NCI-H345 treated with DMSO at 0.1 percent for 48 hours (cell line): ENCODE measurements around the gene GPS2.
A peak's percentile ranks its signal among the peaks of the same experiment; 100 is the strongest.

Experiments used
- DNase-seq: peaks from one replicate; lab custom pipeline; 2025; ENCODE audit not compliant: unreplicated experiment; lab: John Stamatoyannopoulos, UW

GPS2 gene

GRCh38 chr17:7293816-7294613 is 21.1 kb downstream of the GPS2 start:
- DNase-seq = no peak

GRCh38 chr17:7293159-7293558 is 22.0 kb downstream of the GPS2 start:
- no peak for DNase-seq

DNA sequence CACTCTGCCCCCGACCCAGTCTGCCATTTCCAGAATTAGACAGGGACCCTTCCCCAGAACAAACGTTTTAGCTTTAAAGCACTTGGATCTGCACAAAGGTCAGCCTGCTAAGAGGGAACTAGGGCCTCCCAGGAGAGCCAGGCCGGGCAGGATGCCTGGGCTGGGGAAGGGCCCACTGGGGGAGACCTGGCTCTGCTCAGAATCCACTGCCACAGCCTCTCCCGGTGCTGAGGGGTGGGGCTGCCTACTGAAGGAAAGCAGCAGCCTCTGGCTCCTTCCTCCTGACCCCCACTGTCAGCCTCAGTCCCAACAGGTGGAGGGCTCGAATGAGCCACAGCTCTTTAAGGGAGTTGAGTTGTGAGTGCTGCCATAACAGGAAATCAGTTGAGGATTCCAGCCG is 22.4 kb downstream of the GPS2 start:
- DNase-seq = no peak

- DNase-seq = no peak
These were observed 23.0 kb downstream of the GPS2 start for GRCh38 chr17:7292194-7292593.

DNA sequence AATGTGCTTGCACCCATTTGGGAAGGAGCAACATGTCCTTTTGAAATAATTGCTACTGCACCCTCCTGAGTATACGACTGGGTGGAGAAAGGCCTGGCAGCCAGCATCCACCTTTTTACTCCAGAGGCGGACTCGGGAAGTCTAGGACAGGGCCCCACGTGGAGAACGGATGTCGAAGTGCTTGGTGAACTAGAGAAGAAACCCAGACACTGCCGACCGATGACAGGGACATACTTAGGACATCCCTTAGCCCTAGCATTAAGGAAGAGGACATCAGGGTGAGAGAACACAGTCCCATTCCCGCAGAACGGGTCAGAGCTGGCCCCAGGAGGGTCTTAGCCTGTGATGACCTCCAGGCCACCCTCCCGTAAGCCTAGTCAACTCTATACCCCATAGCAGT is 24.5 kb downstream of the GPS2 start:
- DNase-seq = no peak

DNA sequence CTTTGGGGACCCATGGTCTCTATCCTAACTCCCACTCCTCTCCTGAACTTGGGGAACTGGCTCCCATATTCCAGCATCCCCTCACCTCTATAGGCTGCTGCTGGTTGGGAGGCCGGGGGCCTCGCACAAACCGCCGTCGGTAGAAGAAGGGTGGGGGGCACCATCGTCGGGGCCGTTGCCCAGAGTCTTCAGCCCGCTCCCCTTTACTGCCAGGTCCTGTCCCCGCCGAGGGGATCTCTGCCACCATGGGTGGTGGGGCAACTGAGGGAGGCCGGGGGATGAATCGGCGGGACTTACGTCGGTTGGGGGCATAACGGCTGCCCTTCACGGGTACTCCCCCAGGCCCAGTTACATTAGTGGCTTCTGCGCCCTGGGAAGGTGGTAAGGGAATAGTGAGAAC is 25.0 kb downstream of the GPS2 start:
- DNase-seq = no peak

DNA sequence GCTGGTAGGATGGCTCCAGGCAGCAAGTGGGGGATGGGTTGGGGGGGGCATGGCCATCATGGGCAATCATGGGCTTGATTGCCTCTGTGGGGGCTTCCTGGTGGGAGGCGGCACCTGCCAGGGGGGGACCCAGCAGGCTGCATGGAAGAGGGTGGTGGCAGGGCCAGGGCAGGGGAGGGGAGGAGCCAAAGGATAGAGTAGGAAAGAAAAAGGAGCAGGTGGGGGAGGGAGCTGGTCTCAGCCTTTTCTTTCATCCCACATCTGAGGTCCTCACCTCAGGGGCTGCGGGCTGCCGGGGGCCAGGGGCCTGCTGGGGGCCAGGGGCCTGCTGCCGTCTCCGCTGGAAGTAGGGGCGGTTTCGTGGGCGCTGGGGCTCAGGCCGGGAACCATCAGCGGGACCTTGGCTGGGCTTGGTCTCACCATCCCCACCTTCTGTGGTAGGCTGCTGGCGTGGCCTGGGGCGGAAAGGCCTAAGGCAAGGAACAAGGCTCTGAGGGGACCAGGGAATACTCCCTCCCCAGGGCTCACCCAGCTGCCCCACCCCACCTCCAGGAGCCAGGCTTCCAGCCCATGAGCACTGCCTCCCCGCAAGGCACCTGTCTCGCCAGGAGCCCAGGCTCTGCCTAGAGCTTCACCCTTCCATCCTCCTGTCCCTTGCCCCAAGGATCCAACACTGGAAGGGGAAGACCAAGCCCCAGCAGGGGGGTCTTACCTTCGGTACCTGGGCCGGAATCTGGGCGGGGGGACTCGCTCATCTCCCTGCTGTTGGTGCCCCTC is 25.7 kb downstream of the GPS2 start:
- no peak for DNase-seq

DNA sequence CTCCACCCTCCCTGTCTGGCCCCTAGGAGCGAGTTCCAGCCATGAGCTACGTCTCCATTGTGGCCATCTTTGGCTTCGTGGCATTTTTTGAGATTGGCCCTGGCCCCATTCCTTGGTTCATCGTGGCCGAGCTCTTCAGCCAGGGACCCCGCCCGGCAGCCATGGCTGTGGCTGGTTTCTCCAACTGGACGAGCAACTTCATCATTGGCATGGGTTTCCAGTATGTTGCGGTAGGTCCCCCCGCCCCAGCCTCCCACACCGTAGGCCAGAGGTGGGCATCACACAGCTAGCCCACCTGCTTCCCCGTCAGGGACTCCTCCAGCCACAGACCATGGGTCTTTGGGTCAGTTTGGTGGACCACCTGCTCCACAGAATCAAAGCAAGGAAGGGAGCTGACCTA is 29.5 kb downstream of the GPS2 start:
- no peak for DNase-seq

GRCh38 chr17:7284911-7285310 is 30.2 kb downstream of the GPS2 start:
- no peak for DNase-seq

- DNase-seq = no peak
These were observed 31.5 kb downstream of the GPS2 start for GRCh38 chr17:7283471-7284216.

DNA sequence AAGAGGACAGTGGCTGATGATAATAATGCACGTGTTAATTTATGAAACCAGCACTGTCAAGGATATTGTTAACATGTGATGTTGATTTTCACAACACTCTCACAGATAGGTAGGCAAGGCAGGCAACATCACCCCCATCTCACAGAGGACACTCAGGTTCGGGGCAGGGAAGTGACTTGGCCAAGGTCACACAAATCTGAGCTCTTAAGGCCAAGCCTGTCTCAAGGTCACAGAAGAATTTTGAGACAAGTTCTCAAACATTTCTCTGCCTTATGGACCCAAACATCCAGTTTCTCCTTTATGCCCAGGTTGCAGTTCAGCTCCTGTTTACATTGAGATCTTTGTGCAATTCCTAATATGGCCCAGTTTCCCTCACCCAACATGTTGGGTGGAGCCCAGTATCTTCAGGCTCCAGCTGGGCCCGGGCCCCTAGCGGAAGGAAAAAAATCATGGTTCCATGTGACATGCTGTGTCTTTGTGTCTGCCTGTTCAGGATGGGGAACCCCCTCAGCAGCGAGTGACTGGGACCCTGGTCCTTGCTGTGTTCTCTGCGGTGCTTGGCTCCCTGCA is 32.3 kb downstream of the GPS2 start:
- DNase-seq = no peak

DNA sequence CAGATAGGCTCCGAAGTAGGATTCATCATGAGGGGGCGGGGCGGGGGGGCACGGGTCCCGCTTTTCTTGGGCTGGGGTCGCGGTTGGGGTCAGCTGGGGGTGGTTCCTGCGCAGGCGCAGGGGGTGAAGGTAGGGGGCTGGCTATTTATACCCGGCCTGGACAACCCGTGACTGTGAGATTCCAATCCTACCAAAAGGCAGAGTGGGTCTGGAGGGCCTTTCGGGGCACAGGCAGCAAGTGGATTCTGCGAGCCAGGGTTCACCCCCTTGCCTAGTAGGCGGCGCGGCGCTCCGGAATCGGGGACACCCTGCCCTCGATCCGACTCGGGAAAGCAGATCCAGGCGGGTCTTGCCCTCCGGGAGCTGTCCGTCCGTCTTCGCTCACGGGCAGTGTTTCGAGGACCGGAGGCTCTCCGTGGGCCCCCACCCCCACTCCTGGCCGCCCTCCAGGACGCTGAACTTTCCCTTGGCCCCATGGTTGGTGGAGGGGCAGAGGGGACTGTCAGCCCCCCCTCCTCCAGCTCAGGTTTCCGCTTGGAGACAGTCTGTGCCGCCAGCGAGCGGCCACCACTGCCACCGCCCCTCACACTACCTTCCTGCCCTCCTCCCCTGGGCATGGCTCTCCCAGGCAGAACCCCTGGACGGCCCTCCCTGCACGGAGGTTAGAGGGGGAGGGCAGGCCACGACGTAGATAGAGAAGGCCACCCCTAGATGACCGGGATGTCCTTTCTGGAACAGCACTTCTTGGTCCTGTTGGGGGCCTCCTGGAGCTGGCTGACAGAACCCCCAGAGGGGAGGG is 33.0 kb downstream of the GPS2 start:
- DNase-seq = no peak

GRCh38 chr17:7281074-7281952 is 33.8 kb downstream of the GPS2 start, which contains the start of gene SLC2A4:
Gene SLC2A4 (plus strand): TSS chr17:7281718. CDS start chr17:7281935, 217 bp downstream.
- peak; percentile 36 for DNase-seq

DNA sequence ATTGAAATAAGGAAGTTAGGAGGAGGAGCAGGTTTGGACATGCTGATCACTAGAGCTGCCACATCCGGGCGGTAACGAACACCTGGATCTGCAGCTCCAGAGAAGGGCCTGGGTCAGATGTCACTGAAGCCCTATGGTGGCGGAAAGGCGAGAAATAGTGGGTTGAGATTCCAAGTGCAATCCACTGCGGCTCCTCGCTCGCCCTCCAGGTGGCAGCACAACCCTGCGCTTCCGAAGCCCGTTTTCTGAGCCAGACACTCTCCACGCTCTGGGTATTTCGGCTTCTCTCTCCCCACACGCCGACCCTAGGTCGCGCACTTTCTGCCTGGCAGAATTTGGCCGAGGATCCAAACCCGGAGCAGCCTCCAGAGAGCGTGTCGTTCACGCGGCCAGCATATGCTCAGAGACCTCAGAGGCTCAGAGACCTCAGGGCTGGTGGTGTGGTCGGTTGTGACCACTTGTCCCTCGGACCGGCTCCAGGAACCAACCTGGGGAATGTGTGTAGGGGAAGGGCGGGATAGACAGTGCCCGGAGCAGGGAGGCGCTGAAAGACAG is 34.6 kb downstream of the GPS2 start:
- peak; percentile 45 for DNase-seq

GRCh38 chr17:7279448-7279847 is 35.7 kb downstream of the GPS2 start:
- no peak for DNase-seq

DNA sequence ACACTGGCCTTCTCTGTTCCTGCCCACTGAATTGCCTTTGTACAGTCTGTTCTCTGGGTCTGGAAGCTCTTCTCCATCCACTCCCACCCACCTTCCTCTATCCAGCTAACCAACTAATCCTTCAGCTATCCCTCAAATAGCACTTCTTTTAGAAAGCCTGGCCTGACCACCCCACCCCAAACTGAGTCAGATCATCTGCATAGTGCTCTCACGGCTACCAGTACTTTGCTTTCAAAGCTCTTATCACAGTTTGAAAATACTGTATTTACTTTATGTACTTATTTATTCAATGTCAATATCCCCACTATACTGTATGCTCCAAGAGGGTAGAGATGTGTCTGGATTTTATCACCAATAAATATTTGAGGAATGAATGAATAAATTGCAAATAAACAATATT is 48.4 kb downstream of the GPS2 start:
- no peak for DNase-seq

GRCh38 chr17:7263801-7264078 is 51.4 kb downstream of the GPS2 start:
- DNase-seq = no peak

- no peak for DNase-seq
These were observed 52.0 kb downstream of the GPS2 start for GRCh38 chr17:7262935-7263800.
